T-helper 1 cell treated with Interleukin-12 subunit alpha and Interleukin-12 subunit beta and Interleukin-4 antibody, amounts not matched to agents 30 ng/mL and 1 ng/mL, for 36 hours (primary cell): Measurements from ENCODE around the gene ZFP36L1. TPM values are rescaled to one million over a fixed set of nuclear protein-coding genes. Genes with fewer than 3 reads are reported as not detected.

Experiments used
- intact Hi-C: fragments of 100-400 bp; cut with micrococcal nuclease; formaldehyde crosslinking; loops from one replicate; pipeline ENCODE4 v1.15.1; 2024
- total RNA-seq: library from RNA; stranded (reverse); gene quantifications from 2 replicates; pipeline ENCODE4 v1.2.3, GENCODE V29; 2022

The ZFP36L1 gene
- total RNA-seq: 85.1 and 88.0 TPM in 2 replicates

- intact Hi-C loops: loop anchor here (1.0 to 10.0 kb wide), 8 partner anchors 23 to 1431 kb away; partner anchors contain the start of genes EIF2S1, RDH11, SRSF5 and SUSD6
Observed at GRCh38 chr14:68792979-68793733, at the start of gene ZFP36L1. ZFP36L1 (minus strand) TSS chr14:68793067; CDS start chr14:68792938, 129 bp downstream.

DNA sequence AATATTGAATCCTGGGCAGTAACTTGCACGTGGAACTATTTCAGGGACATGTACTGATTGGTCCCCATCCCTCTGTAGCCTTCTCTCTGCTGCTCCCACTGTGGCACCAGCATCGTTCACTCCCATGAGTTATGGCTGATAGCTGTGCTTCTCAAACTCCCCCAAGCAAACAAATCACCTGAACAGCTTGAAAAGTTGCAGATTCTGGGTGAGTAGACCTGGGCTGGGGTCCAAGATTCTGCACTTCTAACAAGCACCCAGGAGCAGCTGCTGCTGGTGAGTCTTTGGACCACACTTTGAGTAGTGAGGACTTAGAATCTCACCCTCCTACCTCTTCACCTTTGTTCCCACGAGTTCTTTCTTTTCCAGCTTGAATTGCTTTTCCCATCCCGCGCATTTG lies 49.4 kb upstream of the ZFP36L1 start:
- intact Hi-C loops: loop anchor here (10.0 kb wide), 1 partner anchor 757 kb away; no protein-coding TSS in a partner anchor

DNA sequence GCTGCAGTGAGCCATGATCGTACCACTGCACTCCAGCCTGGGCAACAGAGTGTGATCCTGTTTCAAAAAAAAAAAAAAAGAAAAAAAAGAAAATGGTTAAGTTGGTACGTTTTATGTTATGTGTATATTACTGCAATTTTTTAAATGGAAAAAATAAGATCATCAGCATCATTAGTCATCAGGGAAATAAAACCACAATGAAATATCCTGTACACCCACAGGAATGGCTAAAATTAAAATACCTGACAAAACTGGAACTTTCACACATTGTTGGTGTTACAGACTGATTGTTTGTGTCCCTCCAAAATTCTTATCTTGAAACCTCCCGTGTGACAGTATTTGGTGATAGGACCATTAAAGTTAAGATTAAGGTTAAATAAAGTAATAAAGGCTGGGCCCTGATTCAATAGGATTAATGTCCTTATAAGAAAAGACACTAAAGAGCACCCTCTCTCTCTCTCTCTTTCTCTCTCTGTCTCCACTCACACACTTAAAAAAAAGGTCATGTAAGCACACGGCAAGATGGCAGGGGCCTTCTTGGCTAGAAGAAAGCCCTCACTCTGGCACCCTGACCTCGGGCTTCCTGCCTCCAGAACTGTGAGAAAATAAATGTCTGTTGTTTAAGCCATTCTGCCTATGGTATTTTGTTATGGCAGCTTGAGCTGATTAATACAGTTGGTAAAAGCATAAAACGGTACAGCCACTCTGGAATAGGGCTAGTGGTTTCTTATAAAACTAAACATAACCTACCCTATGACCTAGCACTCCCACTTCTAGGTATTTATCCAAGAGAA lies 48.3 kb upstream of the ZFP36L1 start:
- intact Hi-C loops: loop anchor here (10.0 kb wide), 1 partner anchor 756 kb away; no protein-coding TSS in a partner anchor

- intact Hi-C loops: loop anchor here (10.0 kb wide), 1 partner anchor 756 kb away; no protein-coding TSS in a partner anchor
Observed at GRCh38 chr14:68840454-68840853, 47.6 kb upstream of the ZFP36L1 start.

DNA sequence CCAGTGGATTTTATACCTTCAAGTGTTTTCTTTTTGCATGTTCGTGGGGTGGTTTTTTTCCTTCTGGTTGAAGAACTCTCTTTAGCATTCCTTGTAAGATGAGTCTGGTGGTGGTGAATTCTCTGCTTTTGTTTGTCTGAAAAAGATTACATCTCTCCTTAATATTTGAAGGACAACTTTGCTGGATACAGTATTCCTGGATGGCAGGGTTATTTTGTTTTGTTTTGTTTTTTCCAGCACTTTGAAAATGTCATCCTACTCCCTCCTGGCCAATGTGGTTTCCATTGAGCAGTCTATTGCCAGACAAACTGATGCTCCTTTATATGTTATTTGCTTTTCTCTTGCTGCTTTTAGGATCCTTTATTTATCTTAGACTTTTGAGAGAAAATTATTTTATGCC lies 43.2 kb upstream of the ZFP36L1 start:
- intact Hi-C loops: no loop called here

GRCh38 chr14:68834816-68835215 lies 41.9 kb upstream of the ZFP36L1 start:
- intact Hi-C loops: loop anchor here (5.0 kb wide), 1 partner anchor 1408 kb away; no protein-coding TSS in a partner anchor

GRCh38 chr14:68828698-68829097 lies 35.8 kb upstream of the ZFP36L1 start:
- intact Hi-C loops: no loop called here

GRCh38 chr14:68825729-68826128 lies 32.9 kb upstream of the ZFP36L1 start:
- intact Hi-C loops: loop anchor here (2.0 kb wide), 1 partner anchor 891 kb away; no protein-coding TSS in a partner anchor

DNA sequence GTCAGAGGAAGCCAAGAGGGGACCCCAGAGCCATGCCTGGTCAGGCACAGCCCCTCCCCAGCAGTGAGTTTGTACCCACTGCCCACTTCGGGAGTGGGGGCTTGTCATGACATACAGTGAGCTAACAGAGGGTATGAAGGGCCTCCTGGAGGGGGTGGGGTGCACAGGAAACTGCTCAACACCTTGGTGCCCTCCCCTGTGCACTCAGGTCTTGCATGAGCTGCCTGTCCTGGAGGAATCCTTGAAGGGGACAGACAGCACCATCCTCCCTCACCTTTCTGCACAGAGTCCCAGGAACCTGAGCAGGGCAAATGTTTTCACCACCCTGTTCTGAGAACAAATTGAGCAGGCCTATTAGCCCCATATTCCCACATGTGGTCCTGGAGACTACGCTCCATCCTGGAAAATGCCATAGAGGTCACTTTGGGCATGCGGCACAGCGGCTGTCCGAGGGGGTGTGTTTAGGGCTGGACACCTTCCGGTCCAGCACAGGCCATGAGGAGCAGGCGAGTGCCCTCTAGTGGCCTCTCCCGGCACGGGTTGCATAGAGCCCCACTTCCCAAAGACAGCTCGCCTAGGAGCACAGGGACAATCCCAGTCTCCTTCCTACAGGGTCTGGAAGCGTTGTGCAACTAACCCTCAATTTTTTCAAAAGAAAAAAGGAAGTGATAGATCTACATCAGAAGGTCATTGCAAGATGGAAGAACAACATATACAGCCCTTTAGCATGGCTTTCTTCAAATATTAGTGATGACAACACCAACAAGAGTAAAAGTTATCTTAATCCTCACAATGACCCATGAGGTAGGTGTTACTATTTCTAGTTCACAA lies 31.9 kb upstream of the ZFP36L1 start:
- intact Hi-C loops: loop anchor here (2.0 kb wide), 1 partner anchor 890 kb away; no protein-coding TSS in a partner anchor

GRCh38 chr14:68824207-68824516 lies 31.3 kb upstream of the ZFP36L1 start:
- intact Hi-C loops: loop anchor here (2.0 kb wide), 1 partner anchor 889 kb away; no protein-coding TSS in a partner anchor

GRCh38 chr14:68823434-68824206 lies 30.8 kb upstream of the ZFP36L1 start:
- intact Hi-C loops: loop anchor here (2.0 kb wide), 1 partner anchor 889 kb away; no protein-coding TSS in a partner anchor

DNA sequence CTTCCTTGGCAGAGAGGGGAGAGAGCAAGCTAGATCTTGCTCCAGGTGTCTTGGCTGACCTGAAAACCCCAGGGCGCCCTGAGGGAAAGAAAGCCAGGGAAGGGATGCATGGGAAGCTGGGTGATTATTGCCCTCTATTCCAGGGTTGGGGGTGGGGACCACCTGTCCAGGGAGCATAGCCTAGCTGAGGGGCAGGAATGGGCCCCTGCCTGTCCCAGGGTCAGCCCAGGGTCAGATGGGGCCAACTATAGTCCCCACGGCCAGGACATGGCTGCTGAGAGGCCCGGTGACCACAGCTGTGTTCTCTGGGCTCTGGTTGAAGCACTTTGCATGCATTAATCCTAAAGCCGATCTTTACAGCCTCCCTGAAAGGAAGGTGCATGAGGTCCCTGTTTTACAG lies 30.1 kb upstream of the ZFP36L1 start:
- intact Hi-C loops: no loop called here

DNA sequence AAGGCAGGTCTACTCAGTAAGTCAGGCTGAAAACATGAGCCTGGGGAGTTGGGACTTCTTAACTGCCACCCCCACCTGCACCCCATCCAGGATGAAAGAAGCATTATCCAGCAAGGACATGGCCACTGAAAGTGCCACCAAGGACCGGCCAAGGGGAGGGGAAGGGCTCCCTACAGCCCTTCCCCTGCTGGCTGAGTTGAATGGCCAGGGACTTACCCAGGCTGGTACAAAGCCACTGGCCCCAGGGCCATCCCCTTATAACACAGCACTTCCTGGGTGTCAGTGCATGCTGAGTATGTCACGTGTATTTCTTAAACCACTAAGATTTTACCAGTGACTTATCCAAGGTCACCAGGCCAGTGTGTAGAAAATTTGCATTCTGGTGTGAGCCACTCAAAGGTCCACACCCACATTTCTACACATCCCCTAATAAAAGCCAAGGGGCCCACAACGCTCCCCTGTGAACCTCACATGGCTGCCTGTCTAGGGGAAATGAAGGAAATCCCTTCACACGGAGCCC lies 29.3 kb upstream of the ZFP36L1 start:
- intact Hi-C loops: no loop called here

- intact Hi-C loops: loop anchor here (1.0 kb wide), 1 partner anchor 23 kb away; no protein-coding TSS in a partner anchor
Observed at GRCh38 chr14:68820999-68821683, 28.3 kb upstream of the ZFP36L1 start.

DNA sequence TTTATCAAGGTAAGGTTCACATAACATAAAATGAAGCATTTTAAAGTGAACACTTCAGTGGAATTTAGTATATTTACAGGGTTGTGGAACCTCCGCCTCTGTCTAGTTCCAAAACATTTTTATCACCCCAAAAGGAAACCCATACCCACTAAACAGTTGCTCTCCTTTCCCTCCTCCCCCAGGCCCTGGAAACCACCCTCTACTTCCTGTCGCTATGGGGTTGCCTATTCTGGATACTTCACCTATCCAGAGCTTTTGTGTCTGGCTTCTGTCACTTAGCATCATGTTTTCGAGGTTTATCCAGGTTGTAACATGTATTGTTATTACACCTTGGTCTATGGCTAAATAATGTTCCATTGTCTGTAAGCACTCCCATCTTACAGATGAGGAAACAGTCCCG lies 27.7 kb upstream of the ZFP36L1 start:
- intact Hi-C loops: loop anchor here (1.0 kb wide), 1 partner anchor 24 kb away; no protein-coding TSS in a partner anchor

GRCh38 chr14:68820119-68820518 lies 27.3 kb upstream of the ZFP36L1 start:
- intact Hi-C loops: loop anchor here (1.0 kb wide), 1 partner anchor 24 kb away; no protein-coding TSS in a partner anchor

DNA sequence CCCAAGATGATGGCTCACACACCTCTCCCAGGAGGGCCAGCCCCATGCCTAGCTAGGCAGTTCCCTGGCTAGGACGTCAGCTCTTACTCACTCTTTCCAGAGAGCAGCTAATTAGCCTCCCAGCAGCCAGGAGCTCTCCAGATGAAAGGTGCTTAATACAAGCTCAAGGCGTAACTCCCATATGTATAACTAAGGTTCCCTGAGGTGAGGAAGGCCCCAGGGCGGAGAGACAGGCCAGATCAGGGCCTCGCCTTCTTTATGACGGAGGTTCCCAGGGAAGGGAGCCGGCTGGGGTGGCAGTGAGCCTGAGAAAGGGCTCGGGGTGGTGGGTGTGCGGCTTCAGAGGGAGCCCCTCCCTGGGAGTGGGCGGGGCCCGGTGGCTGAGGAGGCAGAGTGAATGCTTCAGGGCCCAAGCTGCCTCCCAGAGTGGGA lies 26.4 kb upstream of the ZFP36L1 start:
- intact Hi-C loops: loop anchor here (10.0 kb wide), 1 partner anchor 734 kb away; no protein-coding TSS in a partner anchor

DNA sequence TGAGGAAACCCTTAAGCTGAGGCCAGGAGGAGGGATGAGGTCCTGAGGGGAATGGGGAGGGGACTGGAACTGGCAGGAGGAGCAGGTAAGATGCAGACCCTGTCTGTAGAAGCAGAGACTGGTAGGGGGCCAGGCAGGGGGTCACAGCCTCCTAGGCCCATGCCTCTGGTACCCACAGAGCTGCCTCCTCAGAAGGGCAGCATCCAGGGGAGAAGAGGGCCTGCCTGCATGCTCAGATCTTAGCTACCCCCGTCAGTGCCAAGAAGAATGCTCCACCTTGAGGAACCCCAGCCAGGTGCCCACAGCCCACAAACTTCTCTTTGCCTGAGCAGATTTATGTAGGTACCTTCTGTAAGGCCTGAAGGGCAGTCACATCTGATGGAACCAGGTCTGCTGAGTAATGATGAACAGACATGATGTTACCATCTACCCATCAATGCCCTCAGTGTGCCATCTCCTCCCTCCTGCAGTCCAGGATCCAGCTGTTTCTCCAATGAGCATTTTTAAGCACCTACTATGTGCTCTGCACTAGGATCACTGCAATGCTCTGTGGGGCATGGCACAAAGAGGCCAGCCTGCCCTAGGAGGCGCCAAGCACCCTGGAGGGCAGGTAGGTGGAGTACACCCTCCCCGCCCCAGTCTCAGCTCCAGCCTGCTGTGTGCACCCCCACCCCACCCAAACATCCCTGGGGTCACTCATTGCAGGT lies 24.8 kb upstream of the ZFP36L1 start:
- intact Hi-C loops: loop anchor here (2.0 to 10.0 kb wide), 3 partner anchors 733 to 981 kb away; no protein-coding TSS in a partner anchor
